Measurements from ENCODE around the gene CDK6. TPM values are rescaled to one million over a fixed set of nuclear protein-coding genes. Genes with fewer than 3 reads are reported as not detected.

Gene CDK6
- total RNA-seq, 1 experiment from 2014 or later: 38.7 TPM

- Histone ChIP-seq H3K79me2 (ENCODE audit: low read length) (no peaks in the 10 kb centered on the region), H3K36me3 (ENCODE audit: low read depth, low read length) (no peaks in the 10 kb centered on the region), H3K9me3 (ENCODE audit: low read length) (no peaks in the 10 kb centered on the region), H3K4me1 (ENCODE audit: insufficient read depth, low read length) (peaks cover 15% of the 10 kb centered on the region), H3K4me3 (ENCODE audit: low read length) (no peak overlapping the region), H3F3A (ENCODE audit: low read length, unreplicated experiment) (no peaks in the 10 kb centered on the region), H3K27ac (ENCODE audit: low read length) (no peak overlapping the region), H3K27me3 (ENCODE audit: low read length) (no peaks in the 10 kb centered on the region), H4K20me1 (ENCODE audit: low read length) (no peaks in the 10 kb centered on the region), H3K9ac (ENCODE audit: low read length) (no peak overlapping the region), H3K9me2 (replicated peaks; ENCODE audit: low read length) (no peaks in the 10 kb centered on the region), H3K4me2 (ENCODE audit: low read length) (no peak overlapping the region), H2AFZ (ENCODE audit: low read length) (no peak overlapping the region)
- no peak for ATAC-seq
- intact Hi-C loops (cut with micrococcal nuclease): loop anchor here (5.0 kb wide), 1 partner anchor 209 kb away; no protein-coding TSS in a partner anchor
- no peak for DNase-seq
- POLR2A ChIA-PET (ENCODE audit: unreplicated experiment): no interaction called here
- TF ChIP-seq EZH2phosphoT487 (IDR thresholded peaks at IDR 0.05; ENCODE audit: borderline replicate concordance, low read length): no peak
- BruUV-seq (replicated peaks): no TSS peak
- CTCF ChIA-PET: no interaction called here
These were observed 142.9 kb downstream of the CDK6 start for GRCh38 chr7:92693519-92693918.

DNA sequence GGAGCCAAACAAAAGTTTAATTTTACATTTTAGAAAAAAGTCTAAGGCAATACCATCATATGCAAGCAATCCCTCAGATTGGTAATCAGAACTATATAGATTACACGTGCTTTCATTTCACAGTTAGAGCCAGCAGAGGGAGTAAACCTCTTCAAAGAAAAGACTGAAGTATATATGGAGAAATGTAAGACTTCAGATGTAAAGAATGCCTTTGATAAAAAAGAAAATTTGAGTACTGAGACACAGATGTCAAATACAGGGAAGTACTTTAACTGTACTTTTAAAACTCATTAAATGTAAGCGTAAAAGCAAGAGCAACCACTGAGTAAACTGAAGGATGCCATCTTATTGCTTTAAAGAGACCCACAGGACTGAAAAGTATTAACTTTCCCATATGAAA, 144.8 kb downstream of the CDK6 start:
- Histone ChIP-seq H2AFZ (ENCODE audit: low read length) (no peak overlapping the region), H3K27ac (ENCODE audit: low read length) (no peak overlapping the region), H3K9me3 (ENCODE audit: low read length) (no peaks in the 10 kb centered on the region), H3K27me3 (ENCODE audit: low read length) (no peaks in the 10 kb centered on the region), H3K9me2 (replicated peaks; ENCODE audit: low read length) (no peaks in the 10 kb centered on the region), H3K9ac (ENCODE audit: low read length) (no peak overlapping the region), H4K20me1 (ENCODE audit: low read length) (no peaks in the 10 kb centered on the region), H3K4me2 (ENCODE audit: low read length) (no peak overlapping the region), H3K79me2 (ENCODE audit: low read length) (no peaks in the 10 kb centered on the region), H3K4me3 (ENCODE audit: low read length) (no peak overlapping the region), H3K36me3 (ENCODE audit: low read depth, low read length) (no peaks in the 10 kb centered on the region), H3K4me1 (ENCODE audit: insufficient read depth, low read length) (peaks cover 14% of the 10 kb centered on the region), H3F3A (ENCODE audit: low read length, unreplicated experiment) (no peaks in the 10 kb centered on the region)
- DNase-seq (peak; percentile 81), ATAC-seq (peak; percentile 77)
- intact Hi-C loops (cut with micrococcal nuclease): loop anchor here (1.0 to 5.0 kb wide), 4 partner anchors 70 to 364 kb away; no protein-coding TSS in a partner anchor
- ChIA-PET POLR2A (ENCODE audit: unreplicated experiment) (no interaction called here), CTCF (no interaction called here)
- BruUV-seq (replicated peaks): no TSS peak
- TF ChIP-seq EZH2phosphoT487 (IDR thresholded peaks at IDR 0.05; ENCODE audit: borderline replicate concordance, low read length) (no peak), CTCF (conservative IDR thresholded peaks at IDR 0.05; ENCODE audit: low read depth, low read length) (peak; percentile 81)

- no peaks in the 10 kb centered on the region for H3K9me3 ChIP-seq (ENCODE audit: low read length)
- no peak overlapping the region for H3K27ac ChIP-seq (ENCODE audit: low read length)
- H2AFZ ChIP-seq (ENCODE audit: low read length): no peak overlapping the region
- no peak overlapping the region for H3K9ac ChIP-seq (ENCODE audit: low read length)
- peaks cover 6% of the 10 kb centered on the region for H3K4me1 ChIP-seq (ENCODE audit: insufficient read depth, low read length)
- H3K79me2 ChIP-seq (ENCODE audit: low read length): no peaks in the 10 kb centered on the region
- TF ChIP-seq EZH2 (IDR thresholded peaks at IDR 0.05; ENCODE audit: low read length, unreplicated experiment): no peak
- TF ChIP-seq CTCF (conservative IDR thresholded peaks at IDR 0.05; ENCODE audit: low read depth, low read length): no peak
- TF ChIP-seq EZH2phosphoT487 (IDR thresholded peaks at IDR 0.05; ENCODE audit: borderline replicate concordance, low read length): no peak
- no peaks in the 10 kb centered on the region for H3K9me2 ChIP-seq (replicated peaks; ENCODE audit: low read length)
- BruUV-seq (replicated peaks): no TSS peak
- ChIA-PET POLR2A (ENCODE audit: unreplicated experiment) (no interaction called here), CTCF (no interaction called here)
- H3K36me3 ChIP-seq (ENCODE audit: low read depth, low read length): no peaks in the 10 kb centered on the region
- no peak overlapping the region for H3K4me3 ChIP-seq (ENCODE audit: low read length)
- H4K20me1 ChIP-seq (ENCODE audit: low read length): no peaks in the 10 kb centered on the region
- ATAC-seq (no peak), DNase-seq (no peak)
- H3K27me3 ChIP-seq (ENCODE audit: low read length): no peaks in the 10 kb centered on the region
- no peak overlapping the region for H3K4me2 ChIP-seq (ENCODE audit: low read length)
- intact Hi-C loops (cut with micrococcal nuclease): no loop called here
- no peaks in the 10 kb centered on the region for H3F3A ChIP-seq (ENCODE audit: low read length, unreplicated experiment)
These were observed 151.0 kb downstream of the CDK6 start for GRCh38 chr7:92685136-92686042.
